WTC11 (cell line): ENCODE data around the gene GALNT18. TPM values are rescaled to one million over a fixed set of nuclear protein-coding genes. Genes with fewer than 3 reads are reported as not detected.

Source experiments
- ATAC-seq: fragments of 200-7000 bp; cut with Tn5 transposase; 2 replicates; pipeline ENCODE4 v1.10.0; 2021; ENCODE audit warnings: mild to moderate bottlenecking, moderate library complexity
- CTCF ChIA-PET: fragments of 300-600 bp; sonication (Branson Sonifier 250); formaldehyde crosslinking; loops from one replicate; lab custom pipeline; 2021; ENCODE audit warnings: antibody characterized with exemption; lab: Charles Lee
- POLR2A ChIA-PET: fragments of 350-600 bp; sonication (Branson Sonifier 250); formaldehyde crosslinking; loops from one replicate; lab custom pipeline; 2021; ENCODE audit warnings: antibody characterized with exemption; lab: Charles Lee
- DNase-seq: peaks from one replicate; pipeline ENCODE4 v3.0.0; 2021; ENCODE audit warnings: low spot score
- H3K27ac Mint-ChIP-seq: 2 replicates; pipeline ENCODE4 v1.8.0; 2021; ENCODE audit warnings: mixed read lengths
- H3K27me3 Mint-ChIP-seq: 2 replicates; pipeline ENCODE4 v1.8.0; 2021; ENCODE audit warnings: low read depth, mild to moderate bottlenecking, moderate library complexity, mixed read lengths
- H3K36me3 Mint-ChIP-seq: 2 replicates; pipeline ENCODE4 v1.8.0; 2021; ENCODE audit warnings: mixed read lengths
- H3K4me1 Mint-ChIP-seq: 2 replicates; pipeline ENCODE4 v1.8.0; 2022; ENCODE audit warnings: mixed read lengths
- H3K4me3 Mint-ChIP-seq: 2 replicates; pipeline ENCODE4 v1.8.0; 2021; ENCODE audit warnings: mild to moderate bottlenecking, moderate library complexity, mixed read lengths
- H3K9me3 Mint-ChIP-seq: 2 replicates; pipeline ENCODE4 v1.8.0; 2021; ENCODE audit warnings: mixed read lengths
- CREB1 ChIP-seq: sonication (generic); formaldehyde crosslinking; IDR thresholded peaks from 2 replicates; pipeline ENCODE4 v1.8.0; 2023; ENCODE audit warnings: mild to moderate bottlenecking, missing genetic modification reagents
- GABPB1 ChIP-seq: sonication (generic); formaldehyde crosslinking; IDR thresholded peaks from 2 replicates; pipeline ENCODE4 v1.8.1; 2023; ENCODE audit warnings: mild to moderate bottlenecking, missing genetic modification reagents
- MXD4 ChIP-seq: fragments of 250-450 bp; sonication (Bioruptor Pico); IDR thresholded peaks from 2 replicates; pipeline ENCODE4 v1.8.0; 2021; ENCODE audit warnings: mild to moderate bottlenecking, moderate library complexity, borderline replicate concordance
- MYBL2 ChIP-seq: sonication (generic); formaldehyde crosslinking; IDR thresholded peaks from 2 replicates; pipeline ENCODE4 v1.8.1; 2023; ENCODE audit warnings: mild to moderate bottlenecking, moderate library complexity, missing genetic modification reagents
- NFATC4 ChIP-seq: fragments of 250-450 bp; sonication (Bioruptor Pico); IDR thresholded peaks from 2 replicates; pipeline ENCODE4 v1.9.0; 2021; ENCODE audit warnings: mild to moderate bottlenecking
- NFYB ChIP-seq: sonication (generic); formaldehyde crosslinking; conservative IDR thresholded peaks from 2 replicates; pipeline ENCODE4 v1.8.0; 2022; ENCODE audit warnings: low read depth, missing genetic modification reagents
- NR3C1 ChIP-seq: sonication (generic); formaldehyde crosslinking; conservative IDR thresholded peaks from 2 replicates; pipeline ENCODE4 v1.8.1; 2023; ENCODE audit warnings: low read depth, mild to moderate bottlenecking, missing genetic modification reagents
- RELA ChIP-seq: sonication (generic); formaldehyde crosslinking; IDR thresholded peaks from 2 replicates; pipeline ENCODE4 v1.8.1; 2022; ENCODE audit warnings: missing genetic modification reagents, mild to moderate bottlenecking, borderline replicate concordance
- SOX15 ChIP-seq: fragments of 250-450 bp; sonication (Bioruptor Pico); IDR thresholded peaks from 2 replicates; pipeline ENCODE4 v1.9.0; 2021; ENCODE audit warnings: mild to moderate bottlenecking
- TEAD4 ChIP-seq: sonication (generic); formaldehyde crosslinking; IDR thresholded peaks from 2 replicates; pipeline ENCODE4 v1.8.0; 2022; ENCODE audit warnings: mild to moderate bottlenecking, missing genetic modification reagents
- ZBTB21 ChIP-seq: sonication (generic); formaldehyde crosslinking; IDR thresholded peaks from 2 replicates; pipeline ENCODE4 v1.8.1; 2023; ENCODE audit warnings: mild to moderate bottlenecking, missing genetic modification reagents, borderline replicate concordance
- ZNF121 ChIP-seq: sonication (generic); formaldehyde crosslinking; IDR thresholded peaks from 2 replicates; pipeline ENCODE4 v1.8.0; 2023; ENCODE audit warnings: missing genetic modification reagents
- ZNF219 ChIP-seq: sonication (generic); formaldehyde crosslinking; IDR thresholded peaks from 2 replicates; pipeline ENCODE4 v1.8.0; 2023; ENCODE audit warnings: missing genetic modification reagents, mild to moderate bottlenecking, borderline replicate concordance
- ZNF416 ChIP-seq: fragments of 250-450 bp; sonication (Bioruptor Pico); IDR thresholded peaks from 2 replicates; pipeline ENCODE4 v1.9.0; 2021; ENCODE audit warnings: mild to moderate bottlenecking, inconsistent platforms
- total RNA-seq: library from RNA; stranded (reverse); gene quantifications from 3 replicates; pipeline ENCODE4 v1.2.3, GENCODE V29; 2021
- TF ChIP-seq, protein P1 (sequence below): sonication (generic); formaldehyde crosslinking; IDR thresholded peaks from 2 replicates; pipeline ENCODE4 v1.8.1; 2022; ENCODE audit warnings: low read depth, missing genetic modification reagents, borderline replicate concordance
- TF ChIP-seq, protein P2 (sequence below): sonication (generic); formaldehyde crosslinking; IDR thresholded peaks from 2 replicates; pipeline ENCODE4 v1.8.1; 2022; ENCODE audit warnings: low read depth, mild to moderate bottlenecking, moderate library complexity, missing genetic modification reagents, borderline replicate concordance
- TF ChIP-seq, protein P3 (sequence below): fragments of 250-450 bp; sonication (Bioruptor Pico); IDR thresholded peaks from 2 replicates; pipeline ENCODE4 v1.9.0; 2021; ENCODE audit warnings: mild to moderate bottlenecking, borderline replicate concordance
- TF ChIP-seq, protein P4 (sequence below): sonication (generic); formaldehyde crosslinking; IDR thresholded peaks from 2 replicates; pipeline ENCODE4 v1.8.0; 2022; ENCODE audit warnings: mild to moderate bottlenecking, missing genetic modification reagents
- TF ChIP-seq, protein P5 (sequence below): fragments of 250-450 bp; sonication (Bioruptor Pico); IDR thresholded peaks from 2 replicates; pipeline ENCODE4 v1.9.0; 2021; ENCODE audit warnings: moderate library complexity, mild to moderate bottlenecking, inconsistent platforms, borderline replicate concordance
- TF ChIP-seq, protein P6 (sequence below): fragments of 200-600 bp; IDR thresholded peaks from 2 replicates; pipeline ENCODE4 v1.8.0; 2022; ENCODE audit warnings: antibody characterized with exemption
- TF ChIP-seq, protein P7 (sequence below): sonication (generic); formaldehyde crosslinking; IDR thresholded peaks from 2 replicates; pipeline ENCODE4 v1.8.1; 2023; ENCODE audit warnings: mild to moderate bottlenecking, missing genetic modification reagents, moderate library complexity

The GALNT18 gene
- total RNA-seq, 1 experiment from 2014 or later: 5.0 TPM

DNA sequence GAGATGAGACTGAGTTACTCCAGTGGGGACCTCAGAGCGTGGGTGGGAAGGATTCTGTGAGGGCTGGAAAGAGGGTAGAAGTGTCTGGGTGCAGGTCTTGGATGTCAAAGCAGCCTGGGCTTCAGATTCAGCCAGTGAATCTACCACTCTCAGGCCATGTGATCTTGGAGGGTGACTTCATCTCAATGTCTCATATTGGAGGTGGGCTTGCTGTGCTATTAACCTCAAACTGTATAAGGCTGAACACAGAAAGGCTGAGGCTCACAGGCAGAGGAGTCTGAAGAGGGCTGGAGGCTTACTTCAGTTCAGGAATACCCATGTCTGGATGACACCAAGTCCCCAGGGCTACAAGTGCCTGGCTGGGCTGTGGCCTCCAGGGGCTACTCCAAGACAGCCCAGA, 332.1 kb downstream of the GALNT18 start (continued):
- TF ChIP-seq NR3C1 (CRISPR knock-in tag): no peak
- no peak for TF ChIP-seq NFATC4
- TF ChIP-seq, protein P1, sequence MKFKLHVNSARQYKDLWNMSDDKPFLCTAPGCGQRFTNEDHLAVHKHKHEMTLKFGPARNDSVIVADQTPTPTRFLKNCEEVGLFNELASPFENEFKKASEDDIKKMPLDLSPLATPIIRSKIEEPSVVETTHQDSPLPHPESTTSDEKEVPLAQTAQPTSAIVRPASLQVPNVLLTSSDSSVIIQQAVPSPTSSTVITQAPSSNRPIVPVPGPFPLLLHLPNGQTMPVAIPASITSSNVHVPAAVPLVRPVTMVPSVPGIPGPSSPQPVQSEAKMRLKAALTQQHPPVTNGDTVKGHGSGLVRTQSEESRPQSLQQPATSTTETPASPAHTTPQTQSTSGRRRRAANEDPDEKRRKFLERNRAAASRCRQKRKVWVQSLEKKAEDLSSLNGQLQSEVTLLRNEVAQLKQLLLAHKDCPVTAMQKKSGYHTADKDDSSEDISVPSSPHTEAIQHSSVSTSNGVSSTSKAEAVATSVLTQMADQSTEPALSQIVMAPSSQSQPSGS (CRISPR knock-in tag): no peak
- TF ChIP-seq MXD4 (CRISPR knock-in tag): no peak
- no peak for TF ChIP-seq GABPB1 (CRISPR knock-in tag)
- no peak for TF ChIP-seq CREB1
- TF ChIP-seq, protein P2, sequence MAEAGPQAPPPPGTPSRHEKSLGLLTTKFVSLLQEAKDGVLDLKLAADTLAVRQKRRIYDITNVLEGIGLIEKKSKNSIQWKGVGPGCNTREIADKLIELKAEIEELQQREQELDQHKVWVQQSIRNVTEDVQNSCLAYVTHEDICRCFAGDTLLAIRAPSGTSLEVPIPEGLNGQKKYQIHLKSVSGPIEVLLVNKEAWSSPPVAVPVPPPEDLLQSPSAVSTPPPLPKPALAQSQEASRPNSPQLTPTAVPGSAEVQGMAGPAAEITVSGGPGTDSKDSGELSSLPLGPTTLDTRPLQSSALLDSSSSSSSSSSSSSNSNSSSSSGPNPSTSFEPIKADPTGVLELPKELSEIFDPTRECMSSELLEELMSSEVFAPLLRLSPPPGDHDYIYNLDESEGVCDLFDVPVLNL (CRISPR knock-in tag): no peak
- TF ChIP-seq, protein P3, sequence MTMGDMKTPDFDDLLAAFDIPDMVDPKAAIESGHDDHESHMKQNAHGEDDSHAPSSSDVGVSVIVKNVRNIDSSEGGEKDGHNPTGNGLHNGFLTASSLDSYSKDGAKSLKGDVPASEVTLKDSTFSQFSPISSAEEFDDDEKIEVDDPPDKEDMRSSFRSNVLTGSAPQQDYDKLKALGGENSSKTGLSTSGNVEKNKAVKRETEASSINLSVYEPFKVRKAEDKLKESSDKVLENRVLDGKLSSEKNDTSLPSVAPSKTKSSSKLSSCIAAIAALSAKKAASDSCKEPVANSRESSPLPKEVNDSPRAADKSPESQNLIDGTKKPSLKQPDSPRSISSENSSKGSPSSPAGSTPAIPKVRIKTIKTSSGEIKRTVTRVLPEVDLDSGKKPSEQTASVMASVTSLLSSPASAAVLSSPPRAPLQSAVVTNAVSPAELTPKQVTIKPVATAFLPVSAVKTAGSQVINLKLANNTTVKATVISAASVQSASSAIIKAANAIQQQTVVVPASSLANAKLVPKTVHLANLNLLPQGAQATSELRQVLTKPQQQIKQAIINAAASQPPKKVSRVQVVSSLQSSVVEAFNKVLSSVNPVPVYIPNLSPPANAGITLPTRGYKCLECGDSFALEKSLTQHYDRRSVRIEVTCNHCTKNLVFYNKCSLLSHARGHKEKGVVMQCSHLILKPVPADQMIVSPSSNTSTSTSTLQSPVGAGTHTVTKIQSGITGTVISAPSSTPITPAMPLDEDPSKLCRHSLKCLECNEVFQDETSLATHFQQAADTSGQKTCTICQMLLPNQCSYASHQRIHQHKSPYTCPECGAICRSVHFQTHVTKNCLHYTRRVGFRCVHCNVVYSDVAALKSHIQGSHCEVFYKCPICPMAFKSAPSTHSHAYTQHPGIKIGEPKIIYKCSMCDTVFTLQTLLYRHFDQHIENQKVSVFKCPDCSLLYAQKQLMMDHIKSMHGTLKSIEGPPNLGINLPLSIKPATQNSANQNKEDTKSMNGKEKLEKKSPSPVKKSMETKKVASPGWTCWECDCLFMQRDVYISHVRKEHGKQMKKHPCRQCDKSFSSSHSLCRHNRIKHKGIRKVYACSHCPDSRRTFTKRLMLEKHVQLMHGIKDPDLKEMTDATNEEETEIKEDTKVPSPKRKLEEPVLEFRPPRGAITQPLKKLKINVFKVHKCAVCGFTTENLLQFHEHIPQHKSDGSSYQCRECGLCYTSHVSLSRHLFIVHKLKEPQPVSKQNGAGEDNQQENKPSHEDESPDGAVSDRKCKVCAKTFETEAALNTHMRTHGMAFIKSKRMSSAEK (CRISPR knock-in tag): no peak
- TF ChIP-seq, all 79 proteins: peak for 0

DNA sequence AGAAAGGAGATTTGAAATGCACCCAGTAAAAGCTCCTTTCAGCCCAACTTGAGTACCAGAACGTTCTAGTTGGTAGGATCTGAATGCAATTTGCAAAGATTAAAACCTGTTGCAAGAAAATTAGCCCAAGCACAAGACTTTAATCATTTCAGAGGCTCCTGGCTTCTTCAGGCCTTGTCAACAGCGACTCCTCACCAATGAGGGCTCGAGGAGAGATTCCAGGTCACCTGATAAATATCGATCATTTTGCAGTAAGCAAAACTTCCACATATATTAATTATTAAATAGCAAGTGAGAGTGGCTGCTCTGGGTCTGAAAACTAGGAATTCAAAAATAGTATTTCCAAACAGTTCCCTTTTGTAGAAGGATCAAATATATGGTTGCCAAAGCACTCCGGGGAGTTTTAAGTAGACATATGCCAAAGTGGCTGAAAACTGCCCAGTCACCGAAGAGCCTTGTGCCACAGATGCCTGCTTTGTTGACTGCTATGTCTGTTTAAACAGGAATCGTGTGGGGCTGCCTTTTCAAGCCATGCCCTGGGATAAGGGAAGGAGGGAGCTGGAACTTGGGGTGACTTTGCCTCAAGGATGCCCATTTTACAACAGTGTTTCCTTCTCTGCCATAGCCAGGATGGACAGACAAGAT, 332.7 kb downstream of the GALNT18 start:
- DNase-seq: no peak
- Mint-ChIP-seq H3K27ac (no peak overlapping the region), H3K4me1 (no peaks in the 10 kb centered on the region), H3K36me3 (no peaks in the 10 kb centered on the region)
- CTCF ChIA-PET: no interaction called here
- ATAC-seq: no peak
- POLR2A ChIA-PET: no interaction called here
- no peak for TF ChIP-seq ZNF416 (CRISPR knock-in tag)
- TF ChIP-seq, protein P4, sequence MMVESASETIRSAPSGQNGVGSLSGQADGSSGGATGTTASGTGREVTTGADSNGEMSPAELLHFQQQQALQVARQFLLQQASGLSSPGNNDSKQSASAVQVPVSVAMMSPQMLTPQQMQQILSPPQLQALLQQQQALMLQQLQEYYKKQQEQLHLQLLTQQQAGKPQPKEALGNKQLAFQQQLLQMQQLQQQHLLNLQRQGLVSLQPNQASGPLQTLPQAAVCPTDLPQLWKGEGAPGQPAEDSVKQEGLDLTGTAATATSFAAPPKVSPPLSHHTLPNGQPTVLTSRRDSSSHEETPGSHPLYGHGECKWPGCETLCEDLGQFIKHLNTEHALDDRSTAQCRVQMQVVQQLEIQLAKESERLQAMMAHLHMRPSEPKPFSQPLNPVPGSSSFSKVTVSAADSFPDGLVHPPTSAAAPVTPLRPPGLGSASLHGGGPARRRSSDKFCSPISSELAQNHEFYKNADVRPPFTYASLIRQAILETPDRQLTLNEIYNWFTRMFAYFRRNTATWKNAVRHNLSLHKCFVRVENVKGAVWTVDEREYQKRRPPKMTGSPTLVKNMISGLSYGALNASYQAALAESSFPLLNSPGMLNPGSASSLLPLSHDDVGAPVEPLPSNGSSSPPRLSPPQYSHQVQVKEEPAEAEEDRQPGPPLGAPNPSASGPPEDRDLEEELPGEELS: no peak
- TF ChIP-seq ZBTB21 (CRISPR knock-in tag): no peak
- TF ChIP-seq, all 79 proteins: peak for 0
- no peaks in the 10 kb centered on the region for H3K9me3 Mint-ChIP-seq
- no peak overlapping the region for H3K4me3 Mint-ChIP-seq
- H3K27me3 Mint-ChIP-seq: no peaks in the 10 kb centered on the region; the same call in 1 of the 2 replicates

DNA sequence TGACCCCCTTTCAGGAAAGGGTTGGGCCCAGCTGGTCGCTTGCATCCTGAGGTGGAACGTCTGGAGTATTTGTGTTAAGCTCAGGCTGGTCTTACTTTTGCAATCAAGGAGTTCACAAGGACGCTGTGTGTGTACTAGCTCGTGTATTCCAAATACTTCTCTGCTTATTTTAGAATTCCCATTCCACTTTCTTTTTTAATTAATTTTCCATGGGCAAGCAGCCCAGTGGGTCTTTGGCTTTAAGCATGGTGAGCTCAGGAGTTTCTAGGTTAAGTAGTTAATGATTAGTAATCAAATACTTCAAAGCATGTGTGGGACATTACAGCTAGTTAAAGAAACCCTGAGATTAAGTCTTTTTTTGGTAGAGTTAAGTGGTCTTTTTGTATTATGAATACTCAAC, 337.3 kb downstream of the GALNT18 start:
- ChIA-PET CTCF (interaction anchor here (0.7 kb wide), 1 partner anchor 514 kb away, joined by 3 read pairs; no protein-coding TSS in a partner anchor), POLR2A (no interaction called here)
- H3K27me3 Mint-ChIP-seq: no peaks in the 10 kb centered on the region; the same call in 1 of the 2 replicates
- ATAC-seq (no peak), DNase-seq (no peak)
- H3K36me3 Mint-ChIP-seq: no peaks in the 10 kb centered on the region
- H3K9me3 Mint-ChIP-seq: no peaks in the 10 kb centered on the region
- no peaks in the 10 kb centered on the region; the same call in 1 of the 2 replicates for H3K4me1 Mint-ChIP-seq
- H3K27ac Mint-ChIP-seq: no peak overlapping the region
- H3K4me3 Mint-ChIP-seq: no peak overlapping the region
- TF ChIP-seq MYBL2: no peak
- TF ChIP-seq SOX15: no peak
- TF ChIP-seq NFATC4: no peak
- TF ChIP-seq RELA (CRISPR knock-in tag): no peak
- no peak for TF ChIP-seq NFYB
- TF ChIP-seq, protein P5, sequence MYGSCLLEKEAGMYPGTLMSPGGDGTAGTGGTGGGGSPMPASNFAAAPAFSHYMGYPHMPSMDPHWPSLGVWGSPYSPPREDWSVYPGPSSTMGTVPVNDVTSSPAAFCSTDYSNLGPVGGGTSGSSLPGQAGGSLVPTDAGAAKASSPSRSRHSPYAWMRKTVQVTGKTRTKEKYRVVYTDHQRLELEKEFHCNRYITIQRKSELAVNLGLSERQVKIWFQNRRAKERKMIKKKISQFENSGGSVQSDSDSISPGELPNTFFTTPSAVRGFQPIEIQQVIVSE: no peak
- TF ChIP-seq, protein P6, sequence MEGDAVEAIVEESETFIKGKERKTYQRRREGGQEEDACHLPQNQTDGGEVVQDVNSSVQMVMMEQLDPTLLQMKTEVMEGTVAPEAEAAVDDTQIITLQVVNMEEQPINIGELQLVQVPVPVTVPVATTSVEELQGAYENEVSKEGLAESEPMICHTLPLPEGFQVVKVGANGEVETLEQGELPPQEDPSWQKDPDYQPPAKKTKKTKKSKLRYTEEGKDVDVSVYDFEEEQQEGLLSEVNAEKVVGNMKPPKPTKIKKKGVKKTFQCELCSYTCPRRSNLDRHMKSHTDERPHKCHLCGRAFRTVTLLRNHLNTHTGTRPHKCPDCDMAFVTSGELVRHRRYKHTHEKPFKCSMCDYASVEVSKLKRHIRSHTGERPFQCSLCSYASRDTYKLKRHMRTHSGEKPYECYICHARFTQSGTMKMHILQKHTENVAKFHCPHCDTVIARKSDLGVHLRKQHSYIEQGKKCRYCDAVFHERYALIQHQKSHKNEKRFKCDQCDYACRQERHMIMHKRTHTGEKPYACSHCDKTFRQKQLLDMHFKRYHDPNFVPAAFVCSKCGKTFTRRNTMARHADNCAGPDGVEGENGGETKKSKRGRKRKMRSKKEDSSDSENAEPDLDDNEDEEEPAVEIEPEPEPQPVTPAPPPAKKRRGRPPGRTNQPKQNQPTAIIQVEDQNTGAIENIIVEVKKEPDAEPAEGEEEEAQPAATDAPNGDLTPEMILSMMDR: no peak
- no peak for TF ChIP-seq TEAD4 (CRISPR knock-in tag)
- TF ChIP-seq ZNF121 (CRISPR knock-in tag): no peak
- TF ChIP-seq, protein P7, sequence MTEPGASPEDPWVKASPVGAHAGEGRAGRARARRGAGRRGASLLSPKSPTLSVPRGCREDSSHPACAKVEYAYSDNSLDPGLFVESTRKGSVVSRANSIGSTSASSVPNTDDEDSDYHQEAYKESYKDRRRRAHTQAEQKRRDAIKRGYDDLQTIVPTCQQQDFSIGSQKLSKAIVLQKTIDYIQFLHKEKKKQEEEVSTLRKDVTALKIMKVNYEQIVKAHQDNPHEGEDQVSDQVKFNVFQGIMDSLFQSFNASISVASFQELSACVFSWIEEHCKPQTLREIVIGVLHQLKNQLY (CRISPR knock-in tag): no peak
- TF ChIP-seq ZNF219 (CRISPR knock-in tag): no peak
- no peak for TF ChIP-seq GABPB1 (CRISPR knock-in tag)
